Measurements from ENCODE around the gene LRRC56.

LRRC56 gene

GRCh38 chr11:529728-530411, 7.5 kb upstream of the LRRC56 start:
- Histone ChIP-seq H3K27me3 (ENCODE audit: insufficient read depth, poor library complexity, severe bottlenecking) (no peaks in the 10 kb centered on the region), H3K27ac (replicated peaks) (no peak overlapping the region), H3K4me3 (replicated peaks; ENCODE audit: insufficient read depth, low read length) (no peak overlapping the region)
- TF ChIP-seq GABPA (IDR thresholded peaks at IDR 0.05; ENCODE audit: low read depth) (no peak), CTCF (IDR thresholded peaks at IDR 0.05; ENCODE audit: insufficient read depth, low read length) (no peak), SPI1 (IDR thresholded peaks at IDR 0.05; ENCODE audit: borderline replicate concordance, low read depth) (no peak)
- TF ChIP-seq, protein P1, sequence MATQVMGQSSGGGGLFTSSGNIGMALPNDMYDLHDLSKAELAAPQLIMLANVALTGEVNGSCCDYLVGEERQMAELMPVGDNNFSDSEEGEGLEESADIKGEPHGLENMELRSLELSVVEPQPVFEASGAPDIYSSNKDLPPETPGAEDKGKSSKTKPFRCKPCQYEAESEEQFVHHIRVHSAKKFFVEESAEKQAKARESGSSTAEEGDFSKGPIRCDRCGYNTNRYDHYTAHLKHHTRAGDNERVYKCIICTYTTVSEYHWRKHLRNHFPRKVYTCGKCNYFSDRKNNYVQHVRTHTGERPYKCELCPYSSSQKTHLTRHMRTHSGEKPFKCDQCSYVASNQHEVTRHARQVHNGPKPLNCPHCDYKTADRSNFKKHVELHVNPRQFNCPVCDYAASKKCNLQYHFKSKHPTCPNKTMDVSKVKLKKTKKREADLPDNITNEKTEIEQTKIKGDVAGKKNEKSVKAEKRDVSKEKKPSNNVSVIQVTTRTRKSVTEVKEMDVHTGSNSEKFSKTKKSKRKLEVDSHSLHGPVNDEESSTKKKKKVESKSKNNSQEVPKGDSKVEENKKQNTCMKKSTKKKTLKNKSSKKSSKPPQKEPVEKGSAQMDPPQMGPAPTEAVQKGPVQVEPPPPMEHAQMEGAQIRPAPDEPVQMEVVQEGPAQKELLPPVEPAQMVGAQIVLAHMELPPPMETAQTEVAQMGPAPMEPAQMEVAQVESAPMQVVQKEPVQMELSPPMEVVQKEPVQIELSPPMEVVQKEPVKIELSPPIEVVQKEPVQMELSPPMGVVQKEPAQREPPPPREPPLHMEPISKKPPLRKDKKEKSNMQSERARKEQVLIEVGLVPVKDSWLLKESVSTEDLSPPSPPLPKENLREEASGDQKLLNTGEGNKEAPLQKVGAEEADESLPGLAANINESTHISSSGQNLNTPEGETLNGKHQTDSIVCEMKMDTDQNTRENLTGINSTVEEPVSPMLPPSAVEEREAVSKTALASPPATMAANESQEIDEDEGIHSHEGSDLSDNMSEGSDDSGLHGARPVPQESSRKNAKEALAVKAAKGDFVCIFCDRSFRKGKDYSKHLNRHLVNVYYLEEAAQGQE (IDR thresholded peaks at IDR 0.05; ENCODE audit: insufficient replicate concordance, low read depth) = no peak
- DNase-seq (ENCODE audit: low read depth in 1 of 2, low spot score in 1 of 2) = no peak

DNA sequence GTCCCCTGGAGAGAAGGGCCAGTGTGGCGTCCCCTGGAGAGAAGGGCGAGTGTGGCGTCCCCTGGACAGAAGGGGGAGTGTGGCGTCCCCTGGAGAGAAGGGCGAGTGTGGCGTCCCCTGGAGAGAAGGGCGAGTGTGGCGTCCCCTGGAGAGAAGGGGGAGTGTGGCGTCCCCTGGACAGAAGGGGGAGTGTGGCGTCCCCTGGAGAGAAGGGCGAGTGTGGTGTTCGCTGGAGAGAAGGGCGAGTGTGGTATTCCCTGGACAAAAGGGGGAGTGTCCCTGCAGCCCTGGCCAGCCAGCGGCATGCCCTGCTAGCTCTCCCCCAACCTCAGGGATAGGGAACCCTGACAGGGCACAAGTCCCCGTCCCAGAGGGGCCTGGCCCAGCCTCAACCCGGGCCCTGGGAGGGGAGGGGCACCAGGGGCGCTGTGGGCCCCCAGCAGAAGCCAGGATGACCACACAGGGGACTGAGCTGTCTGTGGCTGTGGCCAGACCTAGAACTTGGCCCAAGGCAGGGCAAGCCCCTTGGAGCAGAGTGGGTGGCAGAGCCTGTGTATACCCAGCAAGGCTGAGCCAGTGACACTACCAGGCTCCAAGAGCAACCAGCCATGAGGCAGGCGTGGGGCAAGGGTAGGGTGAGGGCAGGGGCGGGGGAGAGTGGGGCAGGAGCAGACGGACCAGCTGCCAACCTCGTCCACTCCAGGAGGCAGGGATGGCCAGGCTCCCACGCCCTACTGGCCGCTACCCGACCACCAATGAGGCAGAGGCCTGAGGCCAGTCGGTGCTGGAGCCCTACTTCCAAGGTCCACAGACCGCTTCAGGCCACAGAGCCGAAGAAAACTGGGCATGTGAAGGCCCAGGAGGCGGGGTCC, 6.1 kb upstream of the LRRC56 start:
- Histone ChIP-seq H3K27ac (replicated peaks) (no peak overlapping the region), H3K27me3 (ENCODE audit: insufficient read depth, poor library complexity, severe bottlenecking) (no peaks in the 10 kb centered on the region), H3K4me3 (replicated peaks; ENCODE audit: insufficient read depth, low read length) (no peak overlapping the region)
- TF ChIP-seq GABPA (IDR thresholded peaks at IDR 0.05; ENCODE audit: low read depth) (no peak), POLR2AphosphoS5 (IDR thresholded peaks at IDR 0.05; ENCODE audit: low read depth) (no peak), SPI1 (IDR thresholded peaks at IDR 0.05; ENCODE audit: borderline replicate concordance, low read depth) (no peak), CTCF (IDR thresholded peaks at IDR 0.05; ENCODE audit: insufficient read depth, low read length) (no peak)
- TF ChIP-seq, protein P1 (IDR thresholded peaks at IDR 0.05; ENCODE audit: insufficient replicate concordance, low read depth) = no peak
- DNase-seq (ENCODE audit: low read depth in 1 of 2, low spot score in 1 of 2) = no peak

- Histone ChIP-seq H3K4me3 (replicated peaks; ENCODE audit: insufficient read depth, low read length) (no peak overlapping the region), H3K27ac (replicated peaks) (no peak overlapping the region), H3K27me3 (ENCODE audit: insufficient read depth, poor library complexity, severe bottlenecking) (no peaks in the 10 kb centered on the region)
- no peak for TF ChIP-seq GABPA (IDR thresholded peaks at IDR 0.05; ENCODE audit: low read depth)
- TF ChIP-seq POLR2AphosphoS5 (IDR thresholded peaks at IDR 0.05; ENCODE audit: low read depth) = no peak
- no peak for TF ChIP-seq SPI1 (IDR thresholded peaks at IDR 0.05; ENCODE audit: borderline replicate concordance, low read depth)
- no peak for DNase-seq (ENCODE audit: low read depth in 1 of 2, low spot score in 1 of 2)
These were observed 5.3 kb upstream of the LRRC56 start for GRCh38 chr11:531919-532526.

- Histone ChIP-seq H3K27ac (replicated peaks) (no peak overlapping the region), H3K4me3 (replicated peaks; ENCODE audit: insufficient read depth, low read length) (no peak overlapping the region), H3K27me3 (ENCODE audit: insufficient read depth, poor library complexity, severe bottlenecking) (no peaks in the 10 kb centered on the region)
- TF ChIP-seq GABPA (IDR thresholded peaks at IDR 0.05; ENCODE audit: low read depth) (no peak), SPI1 (IDR thresholded peaks at IDR 0.05; ENCODE audit: borderline replicate concordance, low read depth) (no peak), POLR2AphosphoS5 (IDR thresholded peaks at IDR 0.05; ENCODE audit: low read depth) (no peak), CTCF (IDR thresholded peaks at IDR 0.05; ENCODE audit: insufficient read depth, low read length) (no peak)
- TF ChIP-seq, protein P1 (IDR thresholded peaks at IDR 0.05; ENCODE audit: insufficient replicate concordance, low read depth) = no peak
- DNase-seq (ENCODE audit: low read depth in 1 of 2, low spot score in 1 of 2) = no peak
These were observed 4.8 kb upstream of the LRRC56 start for GRCh38 chr11:532527-532985.

Measured in HL-60 (cell line).